Fibroblast of mammary gland (primary cell): ENCODE data around the gene DNPEP.

Source experiments
- DNase-seq: peaks from one replicate; pipeline ENCODE4 v3.0.0-alpha.2; 2010; ENCODE audit warnings: low read depth
- H3K4me3 ChIP-seq: 2 replicates; pipeline ENCODE4 v1.5.1; 2011; ENCODE audit warnings: low read depth, mild to moderate bottlenecking, low read length, moderate library complexity; ENCODE audit not compliant: control insufficient read depth
- TF ChIP-seq, protein P1 (sequence below): conservative IDR thresholded peaks from 2 replicates; pipeline ENCODE4 v1.5.1; 2011; ENCODE audit warnings: low read depth, low read length, inconsistent platforms; ENCODE audit not compliant: control insufficient read depth, insufficient read depth

The DNPEP gene

DNA sequence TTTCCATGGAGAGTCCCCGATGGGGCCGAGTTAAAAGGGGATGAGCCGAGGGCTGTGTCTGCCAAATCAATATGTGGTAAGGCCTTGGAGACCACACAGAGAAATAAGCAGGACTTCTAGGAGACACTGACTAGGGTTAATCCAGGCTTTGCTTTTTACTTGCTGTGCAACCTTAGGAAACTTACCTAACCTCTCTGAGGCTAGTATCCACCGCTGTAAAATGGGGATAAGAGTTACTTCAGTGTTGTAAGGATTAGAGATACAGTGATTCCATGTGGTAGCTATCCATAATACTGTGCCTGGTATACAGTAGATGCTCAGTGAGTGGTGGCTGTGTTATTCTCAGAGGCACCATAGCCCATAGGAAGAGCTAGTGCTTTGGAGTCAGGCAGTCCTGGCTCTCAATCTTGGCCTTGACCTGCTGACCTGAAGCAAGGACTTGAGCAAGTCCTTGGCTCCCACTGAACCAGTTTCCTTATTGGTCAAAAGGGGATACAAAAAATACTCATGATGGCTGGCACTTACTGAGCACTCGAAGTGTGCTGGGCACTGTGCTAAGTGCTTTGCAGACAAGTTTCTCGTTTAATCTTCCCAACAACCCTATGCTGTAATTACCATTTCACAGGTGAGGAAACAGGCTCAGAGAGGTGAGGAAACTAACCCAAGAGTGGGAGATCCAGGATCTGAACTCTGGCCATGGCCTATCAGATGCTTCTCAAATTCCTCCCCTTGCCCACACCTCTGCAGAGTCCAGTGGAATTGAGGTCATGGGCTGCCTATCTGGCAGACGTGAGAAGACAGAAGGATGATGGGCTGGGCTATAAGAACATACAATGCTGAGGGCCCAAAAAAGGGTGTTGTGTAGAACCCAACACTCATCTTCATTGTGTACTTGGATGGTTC is 18.5 kb upstream of the DNPEP start:
- no peak for DNase-seq
- TF ChIP-seq, protein P1, sequence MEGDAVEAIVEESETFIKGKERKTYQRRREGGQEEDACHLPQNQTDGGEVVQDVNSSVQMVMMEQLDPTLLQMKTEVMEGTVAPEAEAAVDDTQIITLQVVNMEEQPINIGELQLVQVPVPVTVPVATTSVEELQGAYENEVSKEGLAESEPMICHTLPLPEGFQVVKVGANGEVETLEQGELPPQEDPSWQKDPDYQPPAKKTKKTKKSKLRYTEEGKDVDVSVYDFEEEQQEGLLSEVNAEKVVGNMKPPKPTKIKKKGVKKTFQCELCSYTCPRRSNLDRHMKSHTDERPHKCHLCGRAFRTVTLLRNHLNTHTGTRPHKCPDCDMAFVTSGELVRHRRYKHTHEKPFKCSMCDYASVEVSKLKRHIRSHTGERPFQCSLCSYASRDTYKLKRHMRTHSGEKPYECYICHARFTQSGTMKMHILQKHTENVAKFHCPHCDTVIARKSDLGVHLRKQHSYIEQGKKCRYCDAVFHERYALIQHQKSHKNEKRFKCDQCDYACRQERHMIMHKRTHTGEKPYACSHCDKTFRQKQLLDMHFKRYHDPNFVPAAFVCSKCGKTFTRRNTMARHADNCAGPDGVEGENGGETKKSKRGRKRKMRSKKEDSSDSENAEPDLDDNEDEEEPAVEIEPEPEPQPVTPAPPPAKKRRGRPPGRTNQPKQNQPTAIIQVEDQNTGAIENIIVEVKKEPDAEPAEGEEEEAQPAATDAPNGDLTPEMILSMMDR: no peak
- H3K4me3 ChIP-seq: no peak overlapping the region

DNA sequence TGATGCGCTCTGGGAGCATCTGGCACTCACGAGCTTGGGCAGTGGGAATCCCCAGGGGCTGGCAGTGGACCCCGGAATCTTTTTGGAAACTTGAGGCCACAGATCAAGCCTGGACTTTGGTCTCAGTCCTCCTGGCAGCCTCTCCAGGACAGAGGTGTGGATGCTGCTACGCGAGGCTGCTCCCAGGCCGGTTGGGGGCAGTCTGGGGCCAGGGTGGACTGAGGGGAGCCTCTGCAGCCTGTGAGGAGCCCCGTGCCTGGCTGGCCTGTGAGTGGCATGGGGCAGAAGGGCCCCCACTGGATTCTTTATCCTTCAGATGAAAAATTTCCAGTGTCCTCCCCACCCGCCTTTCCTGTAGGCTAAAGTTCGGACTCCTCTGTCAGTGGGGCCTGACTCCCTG is 17.7 kb upstream of the DNPEP start:
- no peak overlapping the region for H3K4me3 ChIP-seq
- TF ChIP-seq, protein P1: peak; percentile 22
- DNase-seq: no peak

DNA sequence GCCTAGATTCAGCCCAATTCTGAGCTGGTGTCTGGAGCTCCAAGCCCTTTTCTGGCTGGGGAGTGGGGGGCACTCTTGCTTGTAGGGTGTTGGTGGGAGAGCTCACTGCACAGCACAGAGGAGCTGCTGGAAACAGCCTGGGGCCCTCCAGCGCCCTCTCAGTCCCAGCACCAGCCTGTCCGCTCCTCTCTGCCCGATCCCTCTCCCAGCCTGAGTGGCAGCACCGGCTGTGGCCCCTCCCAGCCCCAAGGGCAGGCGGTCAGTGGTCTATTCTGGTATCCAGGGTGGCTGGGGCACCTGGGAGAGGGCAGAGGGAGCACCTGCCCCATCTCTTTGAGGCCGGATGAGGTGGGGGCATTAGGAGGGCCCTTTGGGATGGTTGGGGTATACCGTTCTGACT is 17.2 kb upstream of the DNPEP start:
- TF ChIP-seq, protein P1: no peak
- H3K4me3 ChIP-seq: no peak overlapping the region
- no peak for DNase-seq

DNA sequence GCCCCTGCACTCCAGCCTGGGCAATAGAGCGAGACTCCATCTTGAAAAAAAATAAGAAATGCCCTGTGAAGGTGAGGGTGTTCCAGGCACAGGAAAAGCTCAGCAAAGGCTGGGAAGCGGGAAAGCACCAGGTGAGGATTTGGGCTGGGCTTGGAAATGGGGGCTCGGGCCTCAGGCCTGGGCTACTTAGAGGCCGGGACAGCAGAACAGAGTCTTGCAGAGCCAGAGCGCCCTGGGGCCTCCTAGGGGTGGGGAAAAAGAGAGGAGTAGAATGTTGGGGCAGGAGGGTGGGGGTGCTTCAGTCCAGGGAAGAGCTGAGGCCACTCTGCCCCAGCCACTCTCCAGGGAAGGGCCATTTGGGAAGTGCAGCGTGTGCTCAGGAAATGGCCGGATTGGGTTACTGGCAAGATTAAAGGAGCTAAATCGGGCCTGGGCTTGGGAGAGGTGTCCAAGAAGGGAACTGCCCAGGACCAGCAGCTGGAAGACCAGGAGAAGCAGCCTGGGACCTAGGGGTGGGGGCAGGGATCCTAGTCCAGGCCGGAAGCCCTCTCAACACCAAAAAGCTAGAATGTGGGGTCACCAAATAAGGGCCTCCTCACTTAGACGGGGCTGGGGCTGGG is 16.7 kb upstream of the DNPEP start:
- H3K4me3 ChIP-seq: no peak overlapping the region

DNA sequence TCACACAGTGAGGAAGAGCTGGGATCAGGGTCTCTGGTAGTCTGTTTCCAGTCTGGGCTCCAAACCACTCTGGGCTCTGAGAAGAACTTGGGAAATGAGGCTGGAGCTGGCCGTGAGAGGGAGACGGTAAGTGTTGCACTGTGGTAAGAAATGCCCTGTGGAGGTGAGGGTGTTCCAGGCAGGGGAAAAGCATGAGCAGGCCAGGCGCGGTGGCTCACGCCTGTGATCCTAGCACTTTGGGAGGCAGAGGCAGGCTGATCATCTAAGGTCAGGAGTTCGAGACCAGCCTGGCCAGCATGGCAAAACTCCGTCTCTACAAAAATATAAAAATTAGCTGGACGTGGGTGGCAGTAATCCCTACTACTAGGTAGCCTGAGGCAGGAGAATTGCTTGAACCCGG is 16.1 kb upstream of the DNPEP start:
- H3K4me3 ChIP-seq: no peak overlapping the region
- TF ChIP-seq, protein P1: no peak
- no peak for DNase-seq

More for the DNA sequence above, 16.7 kb upstream of the DNPEP start:
- DNase-seq: no peak
- TF ChIP-seq, protein P1: no peak

DNA sequence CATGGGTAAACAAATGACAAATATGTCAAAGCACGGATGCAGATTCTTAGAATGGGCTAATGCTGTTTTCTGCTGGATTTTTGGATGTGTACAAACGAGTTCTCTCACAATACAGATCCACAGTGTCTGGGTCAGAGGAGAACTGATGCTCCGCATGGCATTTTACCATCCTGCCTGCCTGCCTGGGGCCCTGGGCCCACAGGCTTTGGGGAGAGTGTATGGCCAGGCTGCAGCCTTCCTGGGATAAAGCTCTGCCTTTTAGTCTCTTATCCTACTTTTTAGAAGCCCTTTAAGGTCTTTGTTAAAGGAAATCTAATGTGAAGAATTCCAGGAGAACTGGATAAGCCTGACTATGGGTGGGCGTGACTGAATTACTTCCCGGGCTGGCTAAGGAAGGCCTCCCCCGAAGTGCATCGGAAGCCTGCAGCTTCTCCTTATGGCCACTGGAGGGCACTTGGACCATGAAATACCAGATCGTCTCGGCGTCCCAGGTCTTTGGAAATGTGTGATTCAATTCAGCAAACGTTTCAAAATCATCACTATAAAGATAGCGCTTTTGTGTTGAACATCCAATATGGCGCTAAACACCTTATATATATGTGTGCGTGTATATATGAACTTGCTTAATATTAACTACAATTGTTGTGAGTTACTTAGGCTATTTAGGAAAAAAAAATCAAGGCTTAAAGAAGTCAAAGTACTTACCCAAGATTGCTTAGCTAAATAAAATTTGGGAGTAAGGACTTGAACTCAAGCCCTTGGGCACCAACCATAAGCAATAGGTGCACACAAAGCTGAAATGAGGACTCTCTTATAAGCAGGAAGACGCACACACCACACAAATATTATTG is 15.2 kb upstream of the DNPEP start:
- no peak overlapping the region for H3K4me3 ChIP-seq
- DNase-seq: peak; percentile 86
- TF ChIP-seq, protein P1: peak; percentile 91
